Adrenal gland (tissue), 12 donors: Measurements from ENCODE around the gene IFITM1. TPM values are rescaled to one million over a fixed set of nuclear protein-coding genes. Genes with fewer than 3 reads are reported as not detected.
A peak's percentile ranks its signal among the peaks of the same experiment; 100 is the strongest.
"Not testable (repeated sequence)": the region's sequence is repeated elsewhere in the genome, so short reads cannot be mapped to it uniquely, and the experiment has no call there.

Source experiments
- DNase-seq, 7 donors: peaks; one replicate each; pipeline ENCODE4 v3.0.0-alpha.2; 2019 to 2020
- H3K27ac ChIP-seq, 5 donors: fragments of 200-600 bp; sonication (generic) in 4 of 5; 1 replicate in 3 of 5; 2 replicates in 2 of 5; pipeline versions ENCODE4 v1.5.1 to v1.8.0; 2016 to 2020; ENCODE audit warnings: mild to moderate bottlenecking in 1 of 5
- H3K27me3 ChIP-seq: fragments of 200-600 bp; 2 replicates; pipeline ENCODE4 v1.8.0; 2021
- H3K36me3 ChIP-seq, 2 donors: fragments of 200-600 bp; replicated peaks in 1 of 2; 1 replicate in 1 of 2; 2 replicates in 1 of 2; pipeline versions ENCODE4 v1.5.1 to v1.8.0; 2018 to 2022
- H3K4me1 ChIP-seq, 2 donors: fragments of 200-600 bp; replicated peaks in 1 of 2; 1 replicate in 1 of 2; 2 replicates in 1 of 2; pipeline versions ENCODE4 v1.5.1 to v1.8.0; 2018 to 2021
- H3K4me3 ChIP-seq, 4 donors: fragments of 200-600 bp; sonication (generic) in 3 of 4; one replicate each; pipeline ENCODE4 v1.5.1; 2016 to 2018
- H3K9me3 ChIP-seq, 3 donors: fragments of 200-600 bp; sonication (generic) in 1 of 3; replicated peaks in 1 of 3; 1 replicate in 2 of 3; 2 replicates in 1 of 3; pipeline versions ENCODE4 v1.5.1 to v1.8.0; 2016 to 2021
- POLR2A ChIP-seq, 2 donors: fragments of 450-650 bp; IDR thresholded peaks; one replicate each; pipeline ENCODE4 v1.6.1; 2017; ENCODE audit warnings: antibody characterized with exemption in 2 of 2, mild to moderate bottlenecking in 2 of 2, moderate library complexity in 1 of 2
- WGBS, 4 donors: extraction: QIAGEN DNeasy Blood & Tissue Kit in 2 of 4; methylation state at CpG; one replicate each; pipeline versions ENCODE4 v1.1.5 to v1.1.7; 2013 to 2017; 5-methylcytosine and 5-hydroxymethylcytosine counted together
- intact Hi-C, 2 donors: fragments of 100-400 bp; cut with DNase I; formaldehyde crosslinking; loops; one replicate each; pipeline versions ENCODE4 v1.14.1 to v1.15.0; 2022 to 2023
- polyA plus RNA-seq, 3 donors: library from polyadenylated mRNA; stranded (reverse); fragments of 200-250 nt in 2 of 3; fragments of 350-450 nt in 1 of 3; fragmentation: Illumina TruSeq in 1 of 3; extraction: RNeasy Lipid Tissue Mini Kit (QIAGEN cat#74804) in 1 of 3; gene quantifications; one replicate each; pipeline ENCODE4 v1.2.3, GENCODE V29; 2013 to 2014
- total RNA-seq, 9 donors: library from RNA; depleted of rRNA in 4 of 9; stranded (reverse); fragments of >200 nt in 4 of 9; fragments of 120-200 nt in 1 of 9; fragmentation: NEBNext Ultra II Directional in 1 of 9; extraction: Animal tissue kit (Norgen Biotek cat#: 25700) in 1 of 9; gene quantifications; one replicate each; pipeline versions ENCODE4 v1.1.0 to v1.2.4, GENCODE V29; 2013 to 2023
- TF ChIP-seq, protein P1 (sequence below), 6 experiments: fragments of 450-650 bp in 4 of 6; fragments of 200-600 bp in 2 of 6; sonication (generic) in 1 of 6; IDR thresholded peaks; 1 replicate in 5 of 6; 2 replicates in 1 of 6; pipeline versions ENCODE4 v1.5.1 to v1.8.0; 2016 to 2021; ENCODE audit warnings: antibody characterized with exemption in 6 of 6, mild to moderate bottlenecking in 2 of 6, moderate library complexity in 1 of 6
- donor health status: healthy with polysubstance abuse.
- donor health status: Bipolar disorder and iron deficiency.
- donor health status: DM: yes; HTN: yes; CAD: no.
- donor health status: DM: no; HTN: no; CAD: no.
- donor health status: DM: no; HTN: no; CAD: no.
- donor health status: DM: yes; HTN: yes; CAD: no.

Gene IFITM1
- total and polyA plus RNA-seq, 12 donors: 12.1 to 360 (median 85.3) TPM

DNA sequence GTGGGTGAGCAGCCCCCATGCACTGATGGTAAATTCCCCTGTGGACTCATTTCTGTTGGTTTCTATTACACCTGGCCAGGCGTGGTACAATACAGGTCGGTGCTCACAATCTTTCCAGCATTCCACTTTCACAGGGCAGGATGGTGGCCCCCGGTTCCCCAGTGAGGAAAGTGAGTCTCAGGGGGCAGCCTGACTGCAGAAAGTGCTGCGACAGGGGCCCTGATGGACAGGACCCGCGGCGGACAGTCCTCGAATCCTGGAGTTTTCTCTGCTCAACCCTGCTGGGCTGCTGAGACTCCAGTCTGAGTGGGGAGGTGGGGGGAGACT, 28.0 kb upstream of the IFITM1 start:
- no peaks in the 10 kb centered on the region for H3K36me3 ChIP-seq
- H3K4me1 ChIP-seq: peaks cover 0 to under 1% of the 10 kb centered on the region in 2 donors
- 81 to 86% (median 85%) methylated on average over 8 of the region's 8 CpGs; no CpG with 5 or more reads in 1 of the 4 donors for WGBS, 4 donors
- no peak overlapping the region for H3K4me3 ChIP-seq
- TF ChIP-seq, protein P1, sequence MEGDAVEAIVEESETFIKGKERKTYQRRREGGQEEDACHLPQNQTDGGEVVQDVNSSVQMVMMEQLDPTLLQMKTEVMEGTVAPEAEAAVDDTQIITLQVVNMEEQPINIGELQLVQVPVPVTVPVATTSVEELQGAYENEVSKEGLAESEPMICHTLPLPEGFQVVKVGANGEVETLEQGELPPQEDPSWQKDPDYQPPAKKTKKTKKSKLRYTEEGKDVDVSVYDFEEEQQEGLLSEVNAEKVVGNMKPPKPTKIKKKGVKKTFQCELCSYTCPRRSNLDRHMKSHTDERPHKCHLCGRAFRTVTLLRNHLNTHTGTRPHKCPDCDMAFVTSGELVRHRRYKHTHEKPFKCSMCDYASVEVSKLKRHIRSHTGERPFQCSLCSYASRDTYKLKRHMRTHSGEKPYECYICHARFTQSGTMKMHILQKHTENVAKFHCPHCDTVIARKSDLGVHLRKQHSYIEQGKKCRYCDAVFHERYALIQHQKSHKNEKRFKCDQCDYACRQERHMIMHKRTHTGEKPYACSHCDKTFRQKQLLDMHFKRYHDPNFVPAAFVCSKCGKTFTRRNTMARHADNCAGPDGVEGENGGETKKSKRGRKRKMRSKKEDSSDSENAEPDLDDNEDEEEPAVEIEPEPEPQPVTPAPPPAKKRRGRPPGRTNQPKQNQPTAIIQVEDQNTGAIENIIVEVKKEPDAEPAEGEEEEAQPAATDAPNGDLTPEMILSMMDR (IDR thresholded peaks at IDR 0.05): no peak
- no peak for TF ChIP-seq POLR2A (IDR thresholded peaks at IDR 0.05)
- peak in 2 of 7 donors; percentile 10 for DNase-seq
- H3K27ac ChIP-seq: no peak overlapping the region
- H3K27me3 ChIP-seq: peaks cover 22% of the 10 kb centered on the region
- no peaks in the 10 kb centered on the region for H3K9me3 ChIP-seq
- intact Hi-C loops: no loop called here

DNA sequence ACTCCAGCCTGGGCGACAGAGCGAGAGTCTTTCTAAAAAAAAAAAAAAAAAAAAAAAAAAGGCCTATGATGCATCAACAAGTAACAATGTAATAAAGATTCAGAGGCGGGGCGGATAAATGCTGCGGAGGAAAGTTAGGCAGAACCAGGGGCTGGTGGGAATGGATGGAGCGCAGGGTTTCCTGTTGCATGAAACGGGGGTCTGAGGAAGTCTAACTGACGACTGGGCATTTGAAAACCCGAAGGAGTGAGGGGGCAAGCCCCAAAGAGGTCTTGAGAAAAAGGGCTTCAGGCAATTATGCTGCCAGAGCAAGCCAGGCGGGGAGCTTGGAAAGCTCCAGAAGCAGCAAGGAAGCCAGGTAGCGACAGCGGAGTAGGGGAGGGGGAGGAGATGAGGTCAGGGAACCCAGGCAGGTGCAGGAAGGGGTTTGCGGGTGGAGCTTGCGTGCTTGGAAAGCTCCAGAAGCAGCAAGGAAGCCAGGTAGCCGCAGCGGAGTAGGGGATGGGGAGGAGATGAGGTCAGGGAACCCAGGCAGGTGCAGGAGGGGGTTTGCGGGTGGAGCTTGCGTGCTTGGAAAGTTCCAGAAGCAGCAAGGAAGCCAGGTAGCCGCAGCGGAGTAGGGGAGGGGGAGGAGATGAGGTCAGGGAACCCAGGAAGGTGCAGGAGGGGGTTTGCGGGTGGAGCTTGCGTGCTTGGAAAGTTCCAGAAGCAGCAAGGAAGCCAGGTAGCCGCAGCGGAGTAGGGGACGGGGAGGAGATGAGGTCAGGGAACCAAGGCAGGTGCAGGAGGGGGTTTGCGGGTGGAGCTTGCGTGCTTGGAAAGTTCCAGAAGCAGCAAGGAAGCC, 26.6 kb upstream of the IFITM1 start:
- H3K4me1 ChIP-seq, H3K27ac ChIP-seq, H3K36me3 ChIP-seq, H3K9me3 ChIP-seq, intact Hi-C loops, H3K4me3 ChIP-seq, H3K27me3 ChIP-seq: not testable (repeated sequence)
- peak in 3 of 7 donors; percentile 2 to 16 (median 11) for DNase-seq
- whole genome bisulfite sequencing, 4 donors: 82 to 88% (median 83%) methylated on average over 22 to 27 of the region's 27 CpGs

DNA sequence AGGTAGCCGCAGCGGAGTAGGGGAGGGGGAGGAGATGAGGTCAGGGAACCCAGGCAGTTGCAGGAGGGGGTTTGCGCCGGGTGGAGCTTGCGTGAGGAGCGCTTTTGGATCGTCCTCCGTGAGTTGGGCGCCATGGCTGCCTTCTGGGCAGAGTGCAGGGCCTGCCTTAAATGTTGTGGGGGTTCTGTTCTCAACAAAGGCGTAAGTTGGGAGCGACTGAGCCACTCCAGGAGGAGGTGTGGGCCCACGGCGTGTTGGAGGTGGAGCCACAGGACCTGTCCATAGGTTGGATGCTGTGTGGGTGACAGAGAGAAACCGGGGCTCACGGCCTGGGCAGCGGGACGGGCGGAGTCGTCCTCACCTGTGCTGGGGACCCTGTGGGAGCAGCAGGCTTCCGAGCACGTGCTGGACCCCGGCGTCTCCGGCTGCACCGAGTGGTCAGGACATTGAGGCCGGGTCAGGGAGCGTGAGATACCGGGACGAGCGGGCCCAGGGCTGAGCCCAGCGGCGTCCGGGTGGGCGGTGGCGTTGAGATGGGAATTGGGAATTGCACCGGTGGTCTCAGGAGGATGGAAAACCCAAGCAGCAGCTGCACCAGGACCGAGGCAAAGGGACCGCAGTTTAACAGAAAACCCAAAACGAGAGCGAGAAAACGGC, 25.9 kb upstream of the IFITM1 start:
- no peaks in the 10 kb centered on the region for H3K9me3 ChIP-seq
- WGBS, 4 donors: 25 to 49% (median 32%) methylated on average over 19 to 41 of the region's 41 CpGs
- peak in 2 of 7 donors; percentile 9 to 16 for DNase-seq
- TF ChIP-seq, protein P1 (IDR thresholded peaks at IDR 0.05): no peak
- TF ChIP-seq POLR2A (IDR thresholded peaks at IDR 0.05): no peak
- H3K27me3 ChIP-seq: peaks cover under 1% of the 10 kb centered on the region
- H3K4me1 ChIP-seq: no peaks in the 10 kb centered on the region
- intact Hi-C loops: no loop called here
- H3K36me3 ChIP-seq: no peaks in the 10 kb centered on the region
- peak overlapping the region in 2 of 4 donors; percentile 34 to 85 for H3K4me3 ChIP-seq
- H3K27ac ChIP-seq: no peak overlapping the region

DNA sequence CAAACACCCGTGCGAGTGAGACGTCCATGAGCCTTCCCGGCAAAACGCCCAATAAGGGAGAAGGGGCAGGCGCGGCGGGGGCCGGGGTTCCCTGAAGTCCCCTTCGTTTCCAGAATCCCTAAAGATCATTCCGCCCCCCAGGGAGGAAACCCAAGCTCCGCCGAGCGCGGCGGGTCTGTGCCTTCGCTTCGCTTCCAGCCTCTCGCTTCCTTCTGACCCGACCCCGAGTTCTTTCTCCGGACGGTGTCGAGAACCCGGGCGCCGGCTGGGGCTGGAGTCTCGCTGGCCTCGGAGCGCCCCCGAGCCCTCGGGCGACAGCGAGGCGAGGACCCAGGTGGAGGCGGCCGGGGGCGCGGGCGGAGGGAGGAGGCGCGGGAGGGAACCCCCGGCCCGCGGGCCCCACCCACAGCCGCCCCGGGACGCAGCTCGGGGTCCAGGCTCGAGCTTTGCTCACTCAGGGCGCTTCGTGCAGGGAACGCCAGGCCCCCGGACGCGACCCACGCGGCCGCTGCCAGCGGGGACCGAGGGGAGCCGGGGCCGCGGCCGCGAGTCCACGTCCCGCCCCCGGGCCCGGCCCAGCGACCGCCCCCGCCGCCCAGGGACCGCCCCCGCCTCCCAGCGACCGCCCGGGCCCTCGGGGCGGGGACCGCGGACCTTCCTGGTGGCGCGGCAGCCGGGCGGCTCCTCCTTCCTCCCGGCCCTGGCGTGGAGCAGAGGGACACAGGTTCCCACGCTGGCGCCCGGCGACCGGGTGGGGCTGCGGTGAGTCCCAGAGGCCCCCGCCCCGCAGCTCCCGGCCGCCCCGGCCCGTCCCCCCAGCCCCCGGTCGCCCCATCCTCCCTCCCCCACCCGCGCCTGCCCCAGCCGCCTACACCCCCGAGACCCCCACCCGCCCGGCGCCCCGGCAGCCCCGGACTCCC, 25.1 kb upstream of the IFITM1 start, which contains the start of gene PGGHG:
TSS of gene PGGHG (plus strand) at position 649 of the 920 bp plus-strand sequence. CDS start 691 bp downstream, outside the sequence.
- 1% methylated on average over 100 to 105 of the region's 112 CpGs; no CpG with 5 or more reads in 2 of the 4 donors for WGBS, 4 donors
- TF ChIP-seq, protein P1 (IDR thresholded peaks at IDR 0.05): no peak
- TF ChIP-seq POLR2A (IDR thresholded peaks at IDR 0.05): no peak
- intact Hi-C loops: no loop called here
- Histone ChIP-seq H3K4me1 (no peaks in the 10 kb centered on the region), H3K36me3 (no peaks in the 10 kb centered on the region), H3K27me3 (no peaks in the 10 kb centered on the region), H3K4me3 (peak within 1 kb of the TSS in 2 of 4 donors; percentile 34 to 85), H3K27ac (peak within 1 kb of the TSS in 1 of 5 donors; percentile 57), H3K9me3 (no peaks in the 10 kb centered on the region)
- DNase-seq: peak in 5 of 7 donors; percentile 50 to 64 (median 57)
